Activated T-helper 17 cell treated with anti-CD3 and anti-CD28 coated beads, Interleukin-2, amount 50 U/mL, for 72 hours (primary cell): ENCODE measurements around the gene ZBED6. TPM values are rescaled to one million over a fixed set of nuclear protein-coding genes. Genes with fewer than 3 reads are reported as not detected.

Source experiments
- ATAC-seq: fragments of 150-1000 bp; cut with Tn5 transposase; replicated peaks from 2 replicates; pipeline ENCODE4 v1.10.0; 2021; ENCODE audit warnings: mild to moderate bottlenecking, moderate library complexity
- H3K27ac Mint-ChIP-seq: one replicate; pipeline ENCODE4 v1.8.0; 2022; ENCODE audit warnings: mixed read lengths
- H3K27me3 Mint-ChIP-seq: one replicate; pipeline ENCODE4 v1.8.0; 2022; ENCODE audit warnings: mixed read lengths
- H3K36me3 Mint-ChIP-seq: one replicate; pipeline ENCODE4 v1.8.0; 2022; ENCODE audit warnings: low read depth, mild to moderate bottlenecking, mixed read lengths
- H3K4me1 Mint-ChIP-seq: one replicate; pipeline ENCODE4 v1.8.0; 2022; ENCODE audit warnings: mixed read lengths
- H3K4me3 Mint-ChIP-seq: one replicate; pipeline ENCODE4 v1.8.0; 2022; ENCODE audit warnings: mild to moderate bottlenecking, mixed read lengths
- H3K9me3 Mint-ChIP-seq: one replicate; pipeline ENCODE4 v1.8.0; 2022; ENCODE audit warnings: mixed read lengths
- total RNA-seq, 2 donors: library from RNA; stranded (reverse); gene quantifications; one replicate each; pipeline ENCODE4 v1.2.3, GENCODE V29; 2022

The ZBED6 gene
- total RNA-seq, 2 donors from 2014 or later: 21.8 to 39.5 TPM

DNA sequence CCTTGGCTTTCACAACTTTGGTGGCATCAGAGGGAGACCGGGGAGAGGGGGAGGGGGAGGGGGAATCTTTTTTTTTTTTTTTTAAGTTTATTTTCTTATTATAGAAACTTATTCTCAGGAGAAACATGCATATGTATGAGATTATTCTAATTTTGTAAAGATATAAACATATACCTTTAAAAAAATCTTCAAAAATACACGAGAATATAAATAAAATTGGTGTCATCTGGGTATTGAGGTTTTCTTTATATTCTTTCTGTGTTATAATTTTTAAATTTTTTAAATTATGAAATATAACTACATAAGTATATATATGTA is 47.1 kb downstream of the ZBED6 start:
- H3K27ac Mint-ChIP-seq: no peak overlapping the region
- peaks cover 95% of the 10 kb centered on the region for H3K36me3 Mint-ChIP-seq
- no peak for ATAC-seq
- no peak overlapping the region for H3K4me3 Mint-ChIP-seq
- H3K4me1 Mint-ChIP-seq: no peaks in the 10 kb centered on the region
- no peaks in the 10 kb centered on the region for H3K9me3 Mint-ChIP-seq
- no peaks in the 10 kb centered on the region for H3K27me3 Mint-ChIP-seq

DNA sequence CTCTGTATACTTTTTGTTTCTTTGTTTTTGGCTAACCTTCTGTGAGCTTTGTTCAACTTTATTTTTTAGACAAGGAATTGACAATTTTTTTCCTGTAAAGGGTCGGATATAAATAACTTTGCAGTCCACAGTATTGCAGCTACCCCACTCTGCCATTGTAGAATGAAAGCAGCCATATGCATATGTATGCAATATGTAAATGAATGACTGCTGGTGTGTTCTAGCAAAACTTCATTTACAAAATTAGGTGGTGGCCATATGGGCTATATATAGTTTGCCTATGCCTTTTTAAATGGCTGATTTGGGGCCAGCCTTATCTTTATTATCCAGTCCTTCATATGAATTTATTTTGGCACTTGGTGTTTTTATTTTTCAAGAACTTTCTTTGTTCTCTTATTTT is 48.0 kb downstream of the ZBED6 start:
- no peaks in the 10 kb centered on the region for H3K9me3 Mint-ChIP-seq
- no peaks in the 10 kb centered on the region for H3K27me3 Mint-ChIP-seq
- H3K36me3 Mint-ChIP-seq: peaks cover 95% of the 10 kb centered on the region
- ATAC-seq: no peak
- no peak overlapping the region for H3K4me3 Mint-ChIP-seq
- no peak overlapping the region for H3K27ac Mint-ChIP-seq
- no peaks in the 10 kb centered on the region for H3K4me1 Mint-ChIP-seq

Other genes starting within 250 kb of the ZBED6 start
- 100 to 1,000 TPM; 101 TPM for gene ATP2B4, start 168.8 kb upstream of the ZBED6 start, total RNA-seq
- 10 to 100 TPM; 17.2 to 26.9 TPM for gene LAX1, start 30.4 kb upstream of the ZBED6 start, total RNA-seq
- gene ZC3H11A, start within 50 bp of the ZBED6 start, total RNA-seq: 100 to 1,000 TPM in 1 of 2 donors, 10 to 100 TPM in 1; 88.8 to 117 TPM
- 100 to 1,000 TPM; 168 to 275 TPM for gene SNRPE, start 66.0 kb downstream of the ZBED6 start, total RNA-seq